GM19099 (cell line): ENCODE data around the gene C1orf21.

ENCODE experiments used
- POLR2A ChIP-seq: IDR thresholded peaks from 3 replicates; pipeline ENCODE4 v1.6.1; 2011; ENCODE audit warnings: low read depth; ENCODE audit not compliant: insufficient read length; ENCODE audit errors: extremely low read depth

C1orf21 gene

GRCh38 chr1:184386312-184387068 lies at the start of gene C1orf21:
Gene C1orf21, plus strand, starts transcription at chr1:184387029. Its CDS starts 90,481 bp downstream, at chr1:184477510.
- no peak for TF ChIP-seq POLR2A

- no peak for TF ChIP-seq POLR2A
Measured at GRCh38 chr1:184340984-184341383, 45.8 kb upstream of the C1orf21 start.

- TF ChIP-seq POLR2A = no peak
Measured at GRCh38 chr1:184350573-184350972, 36.3 kb upstream of the C1orf21 start.

- no peak for TF ChIP-seq POLR2A
Measured at GRCh38 chr1:184351416-184351975, 35.3 kb upstream of the C1orf21 start.

GRCh38 chr1:184352776-184353175 lies 34.1 kb upstream of the C1orf21 start:
- no peak for TF ChIP-seq POLR2A

- TF ChIP-seq POLR2A = no peak
Measured at GRCh38 chr1:184354719-184355118, 32.1 kb upstream of the C1orf21 start.

GRCh38 chr1:184356891-184357290 lies 29.9 kb upstream of the C1orf21 start:
- TF ChIP-seq POLR2A = no peak

GRCh38 chr1:184358256-184358655 lies 28.6 kb upstream of the C1orf21 start:
- TF ChIP-seq POLR2A = no peak

GRCh38 chr1:184359909-184360308 lies 26.9 kb upstream of the C1orf21 start:
- TF ChIP-seq POLR2A = no peak

GRCh38 chr1:184362876-184363275 lies 24.0 kb upstream of the C1orf21 start:
- TF ChIP-seq POLR2A = no peak

- no peak for TF ChIP-seq POLR2A
Measured at GRCh38 chr1:184365699-184366098, 21.1 kb upstream of the C1orf21 start.

GRCh38 chr1:184366997-184367396 lies 19.8 kb upstream of the C1orf21 start:
- no peak for TF ChIP-seq POLR2A

GRCh38 chr1:184367427-184368038 lies 19.3 kb upstream of the C1orf21 start:
- no peak for TF ChIP-seq POLR2A

GRCh38 chr1:184368354-184368753 lies 18.5 kb upstream of the C1orf21 start:
- TF ChIP-seq POLR2A = no peak

- no peak for TF ChIP-seq POLR2A
Measured at GRCh38 chr1:184370850-184371249, 16.0 kb upstream of the C1orf21 start.

GRCh38 chr1:184373155-184373554 lies 13.7 kb upstream of the C1orf21 start:
- TF ChIP-seq POLR2A = no peak

- no peak for TF ChIP-seq POLR2A
Measured at GRCh38 chr1:184376369-184376768, 10.5 kb upstream of the C1orf21 start.

- no peak for TF ChIP-seq POLR2A
Measured at GRCh38 chr1:184379111-184379752, 7.6 kb upstream of the C1orf21 start.
